ENCODE data around the gene FCMR.

The FCMR gene, protein sequence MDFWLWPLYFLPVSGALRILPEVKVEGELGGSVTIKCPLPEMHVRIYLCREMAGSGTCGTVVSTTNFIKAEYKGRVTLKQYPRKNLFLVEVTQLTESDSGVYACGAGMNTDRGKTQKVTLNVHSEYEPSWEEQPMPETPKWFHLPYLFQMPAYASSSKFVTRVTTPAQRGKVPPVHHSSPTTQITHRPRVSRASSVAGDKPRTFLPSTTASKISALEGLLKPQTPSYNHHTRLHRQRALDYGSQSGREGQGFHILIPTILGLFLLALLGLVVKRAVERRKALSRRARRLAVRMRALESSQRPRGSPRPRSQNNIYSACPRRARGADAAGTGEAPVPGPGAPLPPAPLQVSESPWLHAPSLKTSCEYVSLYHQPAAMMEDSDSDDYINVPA

GRCh38 chr1:206921772-206922265, at the start of gene FCMR:
TSS of gene FCMR (minus strand) at chr1:206921941. CDS start at chr1:206921854, 87 bp downstream.
- no peak for DNase-seq

DNA sequence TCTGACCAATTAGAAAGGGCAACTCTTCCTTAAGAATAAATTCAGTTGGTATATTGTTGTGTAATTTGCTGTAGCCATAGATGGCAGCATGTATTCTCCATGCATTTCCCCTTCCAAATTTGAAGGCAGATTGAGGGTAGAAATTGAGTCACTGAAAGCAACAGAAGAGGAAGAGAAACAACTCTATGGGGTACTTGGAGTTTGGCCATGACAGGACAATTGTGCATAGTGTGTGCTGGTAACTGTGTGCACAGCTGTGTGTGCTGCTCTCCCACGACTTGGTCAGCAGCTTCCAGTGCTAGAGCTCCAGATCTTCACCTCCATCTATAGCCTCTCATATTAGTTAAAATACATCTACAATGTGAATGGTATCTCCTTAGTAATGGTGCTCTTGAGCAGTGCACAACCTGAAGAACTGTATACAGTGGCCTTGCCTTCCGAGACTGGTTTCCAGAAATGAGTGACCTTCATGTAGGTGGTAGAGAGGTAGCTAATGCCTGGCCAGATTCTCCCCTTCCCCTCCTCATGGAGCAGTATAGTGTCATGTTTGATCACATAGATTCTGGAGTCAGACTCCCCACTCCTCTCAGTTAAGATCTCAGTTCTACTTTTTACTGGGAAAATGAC, 49.4 kb upstream of the FCMR start:
- no peak for DNase-seq

DNA sequence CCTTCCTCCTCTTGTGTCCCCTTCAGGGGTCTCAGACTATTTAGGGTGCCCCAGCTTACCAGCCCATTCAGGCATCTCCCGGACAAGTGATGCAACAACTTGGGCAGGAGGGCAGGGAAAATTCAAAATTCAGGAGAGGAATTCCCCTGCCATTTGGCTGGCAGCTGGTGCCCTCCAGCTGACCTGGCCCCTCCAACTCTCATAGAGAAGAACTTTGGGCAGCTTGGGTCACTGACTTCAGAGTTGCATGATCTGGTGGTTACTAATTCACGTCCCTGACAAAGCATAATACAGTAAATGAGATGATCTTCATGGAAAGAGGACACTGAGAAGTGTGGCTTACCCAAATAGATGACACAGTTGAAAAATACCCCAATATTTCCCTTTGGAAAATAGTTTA, 48.7 kb upstream of the FCMR start, which contains the start of gene FCAMR:
Gene FCAMR (minus strand): TSS at position 15 of the 400 bp plus-strand sequence. CDS start 335 bp downstream, outside the sequence.
- DNase-seq: no peak

DNA sequence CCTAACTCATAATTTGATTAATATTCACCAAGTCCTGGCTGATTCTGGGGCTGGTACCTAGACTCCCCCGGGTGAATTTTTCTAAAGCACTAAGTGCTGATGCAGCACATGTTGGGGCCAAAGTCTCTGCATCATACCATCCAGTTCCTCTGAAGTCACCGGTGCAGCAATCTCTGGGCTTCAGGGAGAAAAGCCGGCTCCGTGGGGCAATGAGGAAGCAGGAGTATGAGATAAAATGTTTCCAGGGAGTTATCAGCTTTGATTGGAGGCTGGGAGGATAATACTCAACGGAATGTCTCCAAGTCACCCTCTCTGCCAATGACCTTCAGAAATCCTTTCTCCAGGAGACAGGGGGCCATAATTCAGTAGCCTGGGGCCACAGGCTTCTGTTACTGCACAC, 47.3 kb upstream of the FCMR start:
- no peak for DNase-seq

- DNase-seq: no peak
Observed at GRCh38 chr1:206967096-206967849, 45.5 kb upstream of the FCMR start.

DNA sequence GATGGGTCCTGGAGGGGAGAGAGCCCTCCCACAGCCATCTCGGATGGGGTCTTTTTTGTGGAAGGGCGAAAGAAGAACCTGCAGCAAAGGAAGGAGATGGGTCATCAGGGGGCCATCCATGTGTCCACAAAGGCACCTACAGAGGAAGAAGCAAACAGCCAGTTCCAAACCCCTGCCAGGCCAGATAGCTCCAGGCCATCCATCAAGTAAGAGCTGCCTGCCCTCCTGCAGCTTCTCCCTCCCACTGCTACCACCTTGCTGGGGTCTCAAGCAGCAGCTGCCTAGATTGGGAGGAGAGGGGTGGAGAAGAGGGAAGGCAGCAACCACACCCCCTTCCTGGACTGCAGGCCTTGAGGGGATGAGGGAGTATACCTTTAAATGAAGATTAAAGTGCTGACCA, 44.0 kb upstream of the FCMR start:
- DNase-seq: no peak

GRCh38 chr1:206963740-206964139, 42.0 kb upstream of the FCMR start:
- no peak for DNase-seq

DNA sequence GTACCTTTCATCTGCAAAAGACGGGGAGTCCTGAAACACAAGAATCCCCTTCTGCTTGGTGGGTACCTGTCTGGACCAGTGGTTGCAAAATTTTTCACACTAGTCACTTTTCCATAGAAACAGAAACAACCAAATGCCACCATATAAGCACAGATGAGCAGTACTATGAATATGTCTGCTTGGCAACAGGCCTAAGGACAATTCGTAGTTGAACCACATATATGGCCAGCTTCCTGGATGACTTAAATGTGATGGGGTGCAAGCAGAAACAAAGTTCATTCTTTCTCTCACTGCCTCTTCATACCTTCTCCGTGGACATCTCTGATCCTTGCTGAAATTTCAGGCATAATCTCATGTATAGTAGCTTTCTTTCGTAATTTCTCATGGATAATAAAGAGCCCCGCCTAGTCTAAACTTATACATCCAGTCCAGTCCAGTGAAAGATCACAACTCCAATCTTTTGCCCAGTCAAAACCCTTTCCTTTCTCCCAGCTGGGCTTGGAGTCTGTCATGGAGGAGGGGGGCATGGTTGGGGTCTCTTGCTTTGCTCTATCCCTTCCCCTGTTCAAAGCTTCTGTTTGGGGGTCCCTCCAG, 41.5 kb upstream of the FCMR start:
- DNase-seq: no peak

DNA sequence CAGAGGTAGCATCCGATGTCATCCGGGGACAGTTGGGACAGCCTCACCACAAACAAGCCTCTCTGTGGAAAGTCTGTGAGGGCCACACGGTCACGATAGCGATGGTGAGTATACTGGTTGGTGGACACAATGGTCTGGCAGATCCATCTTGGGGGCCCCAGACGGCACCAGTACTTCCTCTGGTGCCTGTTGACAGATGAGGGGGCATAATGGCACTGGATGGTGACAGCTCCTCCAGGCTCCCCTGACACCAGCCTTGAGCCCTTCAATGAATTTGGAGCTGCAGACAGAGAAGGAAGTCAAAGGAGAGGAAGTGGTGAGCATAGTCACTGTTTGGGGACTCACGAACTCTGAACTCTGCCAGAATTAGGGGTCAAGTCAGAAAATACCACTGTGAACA, 40.5 kb upstream of the FCMR start:
- no peak for DNase-seq

GRCh38 chr1:206961668-206962067, 39.9 kb upstream of the FCMR start:
- DNase-seq: no peak

DNA sequence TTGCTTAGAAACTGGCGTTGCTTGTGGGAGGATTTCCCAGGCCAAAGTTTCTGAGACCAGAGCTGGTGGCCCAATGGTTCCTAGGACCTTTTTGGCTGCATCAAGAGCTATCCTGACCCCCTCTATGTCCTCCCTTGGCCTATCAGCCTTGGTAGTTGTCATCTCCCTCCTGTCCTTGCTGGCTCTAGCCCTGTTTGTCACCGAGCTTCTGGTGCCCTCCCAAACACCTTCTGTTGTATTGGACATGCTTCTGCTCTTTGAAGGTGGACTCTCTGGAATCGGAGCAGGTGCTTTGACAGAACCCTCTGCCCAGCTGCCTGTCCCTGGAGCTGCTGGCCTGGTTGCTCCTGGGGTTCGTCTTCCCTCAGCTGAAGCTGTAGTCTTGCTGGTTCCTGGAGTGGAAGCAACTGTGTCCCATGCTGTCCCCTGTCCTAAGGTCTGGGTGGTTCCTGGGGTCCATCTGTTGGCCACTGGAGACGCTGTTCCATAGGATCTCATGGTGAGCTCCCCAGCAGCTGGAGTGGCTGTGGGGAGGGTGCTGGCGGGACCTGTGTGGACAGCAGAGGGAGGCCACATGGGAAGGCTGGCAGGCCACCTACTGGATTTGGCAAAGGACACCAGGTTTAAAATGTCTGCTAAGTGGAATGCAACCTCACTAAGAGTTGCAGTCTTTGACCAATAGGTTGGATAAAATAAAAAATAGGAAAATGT, 39.1 kb upstream of the FCMR start:
- no peak for DNase-seq

DNA sequence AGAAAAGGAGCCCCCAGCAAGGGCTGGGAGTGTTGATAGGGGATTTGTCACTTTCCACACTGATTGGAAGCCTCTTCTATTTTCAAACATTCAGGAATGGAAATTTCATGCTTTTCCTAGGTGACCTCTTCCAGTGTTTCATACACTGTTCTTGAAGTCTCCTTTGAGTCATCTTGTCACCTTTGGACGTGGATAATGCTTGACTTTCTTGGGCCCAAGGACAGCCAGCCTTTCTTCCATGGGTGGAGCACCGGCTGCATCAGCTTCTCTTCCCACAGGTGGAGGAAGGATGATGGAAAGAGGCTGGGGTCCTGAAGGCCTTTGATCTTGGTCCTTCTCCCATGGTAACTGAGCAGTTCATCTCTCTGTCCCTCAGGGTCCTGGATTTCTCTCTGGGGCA, 36.4 kb upstream of the FCMR start:
- DNase-seq: no peak

- no peak for DNase-seq
Observed at GRCh38 chr1:206957639-206958038, 35.9 kb upstream of the FCMR start.

DNA sequence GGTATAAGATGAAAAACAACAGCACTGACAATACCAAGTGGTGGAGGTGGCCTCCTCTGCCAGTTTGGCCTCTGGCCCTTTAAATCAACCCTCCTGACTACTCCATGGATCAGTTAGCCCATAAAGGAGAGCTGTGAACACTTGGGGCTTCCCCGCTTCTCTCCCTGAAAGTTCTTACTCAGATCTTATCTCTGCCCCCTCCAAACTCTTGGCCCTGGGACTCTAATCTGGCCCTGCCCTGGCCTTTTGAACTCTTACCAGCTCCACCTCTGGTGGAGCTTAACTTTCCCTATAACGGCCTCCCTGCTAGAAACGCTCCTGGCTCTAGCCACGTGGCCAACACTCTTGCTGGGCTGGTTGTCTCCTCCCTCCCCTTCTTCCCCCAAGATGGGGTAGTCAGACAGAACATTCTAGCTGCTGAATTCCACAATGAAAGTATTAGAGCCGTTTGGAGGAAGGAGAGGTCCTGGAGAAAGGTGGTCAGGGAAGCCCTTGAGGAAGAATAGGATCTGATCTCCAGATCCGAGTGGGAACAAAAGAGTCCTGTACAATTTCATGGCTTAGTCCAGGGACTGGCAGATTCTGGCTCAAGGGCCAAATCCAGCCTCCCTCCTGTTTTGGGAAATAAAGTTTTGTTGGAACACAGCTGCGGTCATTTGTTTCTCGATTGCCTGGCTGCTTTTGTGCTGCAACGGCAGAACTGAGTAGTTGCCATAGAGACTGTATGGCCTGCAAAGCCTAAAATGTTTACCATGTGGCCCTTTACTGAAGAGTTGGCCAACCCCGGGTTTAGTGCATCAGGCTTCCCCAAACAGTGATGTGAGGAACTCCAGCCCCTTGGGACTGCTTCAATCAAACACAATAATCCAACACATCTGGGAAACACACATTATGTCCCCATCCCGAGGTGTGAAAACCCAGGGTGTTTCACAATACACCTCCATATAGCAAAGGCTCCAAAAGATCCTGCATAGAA, 34.0 kb upstream of the FCMR start:
- DNase-seq: peak; percentile 6

DNA sequence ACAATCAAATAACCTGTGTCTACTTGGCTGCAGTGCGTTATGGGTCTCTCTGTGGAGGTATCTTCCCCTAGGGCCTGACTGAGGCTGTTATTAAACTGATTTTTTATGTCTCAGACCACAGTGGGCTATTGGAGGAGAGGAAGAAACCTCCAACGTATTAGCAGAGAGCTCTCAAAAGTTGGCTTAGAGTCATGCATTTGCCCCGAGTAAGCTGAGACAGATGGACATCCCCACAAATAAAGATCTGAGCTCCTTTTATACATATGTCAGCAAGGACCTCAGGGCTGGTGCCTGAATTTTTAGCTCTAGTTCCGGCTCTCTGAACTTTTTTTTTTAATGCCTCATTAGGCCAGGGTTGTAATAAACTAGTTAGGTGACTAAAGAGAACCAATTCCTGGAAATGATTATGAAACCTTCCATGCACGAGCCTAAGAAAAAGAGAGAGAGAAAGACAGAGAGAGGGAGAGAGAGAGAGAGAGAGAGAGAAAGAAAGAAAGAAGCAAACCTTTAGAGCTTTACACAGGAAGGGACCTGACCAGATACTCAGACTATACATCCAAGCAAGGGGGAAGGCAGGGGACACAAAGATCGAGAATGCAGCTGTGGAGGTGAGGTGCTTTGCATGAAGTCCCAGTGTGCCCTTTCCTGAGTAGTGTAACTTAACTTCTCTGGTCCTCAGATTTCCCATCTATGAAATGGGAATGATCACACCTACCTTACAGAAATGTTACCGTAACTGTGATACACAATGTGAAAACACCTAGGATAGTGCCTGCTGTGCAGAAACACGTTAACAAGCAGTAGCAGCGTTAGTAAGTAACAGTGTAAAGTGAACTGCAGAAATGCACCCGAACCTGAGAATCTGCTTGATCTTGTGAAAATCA, 33.0 kb upstream of the FCMR start:
- DNase-seq: no peak

GRCh38 chr1:206953626-206954025, 31.9 kb upstream of the FCMR start:
- no peak for DNase-seq

DNA sequence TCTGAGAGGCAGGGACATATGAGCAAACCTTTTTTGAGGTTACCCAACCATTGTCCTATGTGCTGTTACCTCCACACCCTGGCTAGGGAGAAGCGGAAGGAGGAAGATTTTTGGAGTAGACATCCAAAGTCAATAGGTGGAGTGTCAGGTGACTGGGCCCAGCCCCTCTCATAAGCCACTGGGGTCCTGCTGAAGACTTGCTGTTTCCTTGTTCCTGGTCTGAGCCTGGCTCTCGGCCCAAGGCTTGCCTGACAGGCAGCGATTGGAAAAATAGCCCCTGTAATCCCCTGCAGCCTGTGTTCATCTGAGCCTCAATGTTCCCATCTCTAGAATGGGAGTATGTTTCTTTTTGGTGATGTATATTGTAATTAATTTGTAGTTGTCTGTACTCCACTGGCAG, 31.4 kb upstream of the FCMR start:
- no peak for DNase-seq

DNA sequence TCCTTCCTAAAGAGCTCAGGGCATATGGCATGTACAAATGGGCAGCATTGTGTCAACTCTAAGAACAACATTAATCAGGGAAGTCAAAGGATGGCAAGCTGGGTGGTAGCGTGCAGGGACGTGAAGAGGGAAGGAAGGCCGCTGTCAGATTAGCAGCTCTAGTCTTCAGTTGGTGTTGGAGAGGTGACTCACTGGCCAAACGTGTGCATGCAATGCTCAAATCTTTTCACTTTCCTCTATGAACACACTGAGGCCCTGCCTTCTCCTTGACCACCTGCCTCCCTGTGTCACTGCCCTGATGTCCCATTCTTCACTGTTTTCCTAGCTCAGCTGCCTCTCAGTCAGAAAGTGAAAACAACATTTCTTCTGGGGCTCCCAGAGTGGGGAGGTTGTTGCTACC, 30.4 kb upstream of the FCMR start:
- no peak for DNase-seq

- no peak for DNase-seq
Observed at GRCh38 chr1:206951318-206952100, 29.8 kb upstream of the FCMR start.
